Keratinocyte (primary cell): Measurements from ENCODE around the gene MAML1.

Experiments used
- EZH2 ChIP-seq: IDR thresholded peaks from one replicate; pipeline ENCODE4 v1.6.1; 2012; ENCODE audit warnings: inconsistent platforms, mild to moderate bottlenecking, low read length, moderate library complexity
- TF ChIP-seq, protein P1 (sequence below), 3 experiments: IDR thresholded peaks in 1 of 3; conservative IDR thresholded peaks in 1 of 3; optimal IDR thresholded peaks in 1 of 3; 2 replicates in 2 of 3; 3 replicates in 1 of 3; pipeline versions ENCODE3 to v1.5.1; 2011; ENCODE audit warnings: low read length in 3 of 3, mild to moderate bottlenecking in 3 of 3, moderate library complexity in 2 of 3, control low read depth in 1 of 3, inconsistent platforms in 1 of 3; ENCODE audit not compliant: insufficient read depth in 2 of 3; ENCODE audit errors: extremely low read depth in 1 of 3

DNA sequence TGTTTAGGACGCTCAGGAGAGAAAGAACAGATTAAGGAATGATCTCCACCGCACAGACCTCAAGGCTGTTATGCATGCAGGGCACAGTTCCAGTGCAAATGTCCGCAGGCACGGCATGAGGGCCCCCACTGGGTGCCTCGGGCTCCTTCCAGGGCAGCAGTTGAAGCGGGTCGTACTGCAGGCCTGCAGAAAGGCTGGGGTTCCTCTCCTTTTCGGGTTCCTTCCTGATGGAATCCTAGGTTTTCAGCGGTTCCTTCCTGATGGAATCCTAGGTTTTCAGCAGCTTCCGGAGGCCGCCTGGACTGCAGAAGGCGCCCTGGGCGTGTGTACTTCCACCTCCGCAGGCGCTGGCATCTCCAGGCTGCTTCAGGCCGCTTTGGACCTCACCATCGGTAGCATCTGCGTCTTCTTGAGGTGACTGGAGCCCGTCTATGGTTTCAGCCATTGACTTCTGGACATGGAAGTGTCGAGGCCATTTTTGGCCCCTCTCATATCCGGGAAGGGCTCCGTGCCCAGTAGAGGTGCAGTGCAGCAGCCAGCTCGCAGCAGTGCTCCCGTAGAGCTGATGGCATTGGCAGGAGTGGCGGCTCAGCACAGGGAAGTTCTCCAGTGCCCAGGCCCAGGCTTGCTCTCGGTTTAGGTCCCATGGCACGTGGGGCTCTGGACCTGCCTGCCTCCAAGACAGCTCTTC is 79.7 kb downstream of the MAML1 start:
- TF ChIP-seq, protein P1, sequence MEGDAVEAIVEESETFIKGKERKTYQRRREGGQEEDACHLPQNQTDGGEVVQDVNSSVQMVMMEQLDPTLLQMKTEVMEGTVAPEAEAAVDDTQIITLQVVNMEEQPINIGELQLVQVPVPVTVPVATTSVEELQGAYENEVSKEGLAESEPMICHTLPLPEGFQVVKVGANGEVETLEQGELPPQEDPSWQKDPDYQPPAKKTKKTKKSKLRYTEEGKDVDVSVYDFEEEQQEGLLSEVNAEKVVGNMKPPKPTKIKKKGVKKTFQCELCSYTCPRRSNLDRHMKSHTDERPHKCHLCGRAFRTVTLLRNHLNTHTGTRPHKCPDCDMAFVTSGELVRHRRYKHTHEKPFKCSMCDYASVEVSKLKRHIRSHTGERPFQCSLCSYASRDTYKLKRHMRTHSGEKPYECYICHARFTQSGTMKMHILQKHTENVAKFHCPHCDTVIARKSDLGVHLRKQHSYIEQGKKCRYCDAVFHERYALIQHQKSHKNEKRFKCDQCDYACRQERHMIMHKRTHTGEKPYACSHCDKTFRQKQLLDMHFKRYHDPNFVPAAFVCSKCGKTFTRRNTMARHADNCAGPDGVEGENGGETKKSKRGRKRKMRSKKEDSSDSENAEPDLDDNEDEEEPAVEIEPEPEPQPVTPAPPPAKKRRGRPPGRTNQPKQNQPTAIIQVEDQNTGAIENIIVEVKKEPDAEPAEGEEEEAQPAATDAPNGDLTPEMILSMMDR (optimal IDR thresholded peaks at IDR 0.05 in 1 of 3, IDR thresholded peaks at IDR 0.05 in 1 of 3, conservative IDR thresholded peaks at IDR 0.05 in 1 of 3; ENCODE audit: extremely low read depth in 1 of 3, insufficient read depth in 2 of 3, low read length in 3 of 3) = no peak
- no peak for TF ChIP-seq EZH2
